ENCODE measurements around the gene NLGN4Y.
A peak's percentile ranks its signal among the peaks of the same experiment; 100 is the strongest.
"Not testable (repeated sequence)": the region's sequence is repeated elsewhere in the genome, so short reads cannot be mapped to it uniquely, and the experiment has no call there.

NLGN4Y gene

GRCh38 chrY:14829366-14829885, 305.1 kb downstream of the NLGN4Y start:
- no peak for DNase-seq (ENCODE audit: insufficient read length, low spot score)
- FAIRE-seq = no peak

- FAIRE-seq = peak; percentile 18
- DNase-seq (ENCODE audit: insufficient read length, low spot score) = no peak
Observed at GRCh38 chrY:14834103-14835060, 310.1 kb downstream of the NLGN4Y start.

GRCh38 chrY:14837466-14837865, 313.1 kb downstream of the NLGN4Y start:
- no peak for FAIRE-seq
- no peak for DNase-seq (ENCODE audit: insufficient read length, low spot score)

DNA sequence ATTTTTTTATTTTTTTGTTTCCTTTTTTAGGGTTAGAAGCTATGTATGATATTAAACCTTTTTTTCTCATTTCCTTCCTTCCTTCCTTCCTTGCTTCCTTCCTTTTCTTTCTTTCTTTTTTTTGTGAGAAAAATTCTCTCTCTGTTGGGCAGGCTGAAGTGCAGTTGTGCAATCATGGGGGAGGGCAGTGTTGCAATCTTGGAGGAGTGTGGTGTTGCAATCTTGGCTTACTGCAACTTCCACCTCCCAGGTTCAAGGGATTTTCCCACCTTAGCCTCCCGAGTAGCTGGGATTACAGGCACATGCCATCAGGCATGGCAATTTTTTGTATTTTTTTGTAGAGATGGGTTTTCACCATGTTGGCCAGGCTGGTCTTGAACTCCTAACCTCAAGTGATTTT, 326.4 kb downstream of the NLGN4Y start:
- FAIRE-seq (no peak), DNase-seq (ENCODE audit: insufficient read length, low spot score) (no peak)

DNA sequence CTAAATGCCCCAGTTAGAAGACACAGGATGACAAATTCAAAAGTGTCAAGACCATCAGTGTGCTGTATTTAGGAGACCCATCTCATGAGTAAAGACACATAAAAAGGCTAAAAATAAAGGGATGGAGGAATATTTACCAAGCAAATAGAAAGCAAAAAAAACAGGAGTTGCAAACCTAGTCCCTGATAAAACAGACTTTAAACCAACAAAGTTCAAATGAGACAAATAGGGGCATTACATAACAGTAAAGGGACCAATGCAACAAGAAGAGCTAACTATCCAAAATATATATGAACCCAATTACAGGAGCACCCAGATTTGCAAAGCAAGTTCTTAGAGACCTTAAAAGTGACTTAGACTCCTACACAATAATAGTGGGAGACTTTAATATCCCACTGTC, 336.1 kb downstream of the NLGN4Y start:
- FAIRE-seq (no peak), DNase-seq (ENCODE audit: insufficient read length, low spot score) (no peak)

- FAIRE-seq = not testable (repeated sequence)
Observed at GRCh38 chrY:14861033-14861432, 336.7 kb downstream of the NLGN4Y start.

DNA sequence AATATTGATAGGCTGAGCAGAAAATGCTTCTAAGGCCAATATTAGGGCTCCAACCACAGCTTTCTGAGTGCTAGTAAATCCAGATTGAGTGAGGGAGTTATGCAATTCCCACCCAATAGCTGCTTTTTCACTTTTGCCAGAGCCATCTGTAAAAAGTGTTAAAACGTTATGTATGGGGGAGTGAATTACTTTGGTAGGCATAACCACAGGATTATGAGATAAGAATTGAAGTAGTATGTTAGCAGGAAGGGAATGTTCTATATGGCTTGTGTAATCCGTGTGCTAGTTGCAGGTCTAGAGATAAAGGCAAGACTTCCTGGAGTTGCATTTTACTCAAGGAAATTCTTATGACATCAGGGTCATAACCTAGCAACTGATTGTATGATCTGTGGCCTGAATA, 347.6 kb downstream of the NLGN4Y start:
- DNase-seq (ENCODE audit: insufficient read length, low spot score) (no peak), FAIRE-seq (no peak)

More at GRCh38 chrY:14861033-14861432, 336.7 kb downstream of the NLGN4Y start:
- DNase-seq (ENCODE audit: insufficient read length, low spot score) = not testable (repeated sequence)
